ENCODE measurements around the gene EXOC3L1.

DNA sequence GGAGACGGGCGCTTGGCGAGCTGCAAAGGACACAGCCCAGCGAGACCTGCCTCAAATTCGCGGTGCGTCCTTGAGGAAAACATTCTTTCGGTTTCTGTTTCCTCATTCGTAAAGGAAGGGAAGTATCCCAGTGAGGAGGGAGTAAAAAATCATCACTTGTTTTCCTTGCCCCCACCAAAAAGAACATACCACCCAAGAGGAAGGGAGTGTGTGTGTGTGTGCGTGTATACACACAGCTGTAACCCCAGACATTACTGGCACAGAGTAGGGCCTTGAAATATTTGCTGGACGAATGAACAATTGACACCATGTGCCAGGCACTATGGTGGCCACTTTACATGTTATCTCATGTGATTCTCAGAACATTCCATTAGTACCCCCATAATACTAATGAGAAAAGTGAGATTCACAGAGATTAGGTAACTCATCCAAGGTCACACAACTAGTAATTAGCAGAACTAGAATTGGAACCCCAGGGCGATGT, 4.2 kb downstream of the EXOC3L1 start:
- no peak for TF ChIP-seq POLR2AphosphoS5 (IDR thresholded peaks at IDR 0.05; ENCODE audit: low read depth, low read length)
- TF ChIP-seq POLR2A (IDR thresholded peaks at IDR 0.05; ENCODE audit: low read depth, low read length) = no peak
